ENCODE data around the gene KLK13.

GRCh38 chr19:51089786-51090185, 24.9 kb upstream of the KLK13 start:
- TF ChIP-seq CTCF (IDR thresholded peaks at IDR 0.05), result no peak
- TF ChIP-seq POLR2A (IDR thresholded peaks at IDR 0.05), result no peak
